A673 (cell line): Measurements from ENCODE around the gene TSPYL2. TPM values are rescaled to one million over a fixed set of nuclear protein-coding genes. Genes with fewer than 3 reads are reported as not detected.

Experiments
- BruUV-seq: library from RNA; stranded (reverse); fragments of 400-500 nt; replicated peaks from 2 replicates; lab custom pipeline; 2021; lab: Mats Ljungman, UMichigan
- CTCF ChIA-PET: fragments of 300-600 bp; sonication (Branson Sonifier 250); formaldehyde crosslinking; loops from one replicate; lab custom pipeline; 2022; ENCODE audit warnings: antibody characterized with exemption; lab: Charles Lee
- POLR2A ChIA-PET: fragments of 300-600 bp; sonication (Branson Sonifier 250); formaldehyde crosslinking; loops from one replicate; lab custom pipeline; 2022; ENCODE audit warnings: antibody characterized with exemption; ENCODE audit not compliant: low non-redundant PET; lab: Charles Lee
- DNase-seq: peaks from one replicate; pipeline ENCODE4 v3.0.0-alpha.2; 2015; ENCODE audit warnings: low spot score
- H3K27ac ChIP-seq: fragments of 200-600 bp; sonication (generic); 2 replicates; pipeline ENCODE4 v1.5.1; 2016; ENCODE audit warnings: mixed run types, low read depth, mild to moderate bottlenecking, mixed read lengths, antibody characterized with exemption, low read length; ENCODE audit not compliant: poor library complexity, severe bottlenecking
- H3K27me3 ChIP-seq: fragments of 200-600 bp; sonication (generic); replicated peaks from 2 replicates; pipeline ENCODE4 v1.6.1; 2017; ENCODE audit warnings: mixed run types, low read depth, mild to moderate bottlenecking, mixed read lengths, antibody characterized with exemption, low read length; ENCODE audit not compliant: insufficient read depth, poor library complexity
- H3K36me3 ChIP-seq: fragments of 200-600 bp; sonication (generic); 2 replicates; pipeline ENCODE4 v1.6.1; 2016; ENCODE audit warnings: mixed run types, mild to moderate bottlenecking, mixed read lengths, antibody characterized with exemption, low read length; ENCODE audit not compliant: insufficient read depth, poor library complexity, severe bottlenecking
- H3K4me1 ChIP-seq: fragments of 200-600 bp; sonication (generic); 2 replicates; pipeline ENCODE4 v1.6.1; 2017; ENCODE audit warnings: mixed run types, mild to moderate bottlenecking, mixed read lengths, antibody characterized with exemption, low read length; ENCODE audit not compliant: insufficient read depth, poor library complexity, severe bottlenecking
- H3K4me3 ChIP-seq: fragments of 200-600 bp; sonication (generic); 2 replicates; pipeline ENCODE4 v1.5.1; 2016; ENCODE audit warnings: low read depth, mixed run types, mild to moderate bottlenecking, mixed read lengths, low read length; ENCODE audit not compliant: poor library complexity, severe bottlenecking
- H3K9me3 ChIP-seq: fragments of 200-600 bp; sonication (generic); 2 replicates; pipeline ENCODE4 v1.6.1; 2016; ENCODE audit warnings: mixed run types, low read depth, mild to moderate bottlenecking, mixed read lengths, antibody characterized with exemption, low read length; ENCODE audit not compliant: poor library complexity, severe bottlenecking
- CTCF ChIP-seq: fragments of 300-800, 200-600 bp; sonication (generic); conservative IDR thresholded peaks from 2 replicates; pipeline ENCODE4 v1.5.1; 2017; ENCODE audit warnings: low read depth, mild to moderate bottlenecking, antibody characterized with exemption, low read length, moderate library complexity, mixed read lengths
- EZH2 ChIP-seq: fragments of 200-600 bp; sonication (generic); IDR thresholded peaks from 2 replicates; pipeline ENCODE4 v1.6.1; 2017; ENCODE audit warnings: borderline replicate concordance, low read depth, mild to moderate bottlenecking, mixed read lengths, antibody characterized with exemption, low read length; ENCODE audit not compliant: poor library complexity, severe bottlenecking
- intact Hi-C: fragments of 100-400 bp; cut with micrococcal nuclease; formaldehyde crosslinking; loops from one replicate; pipeline ENCODE4 v1.10.0; 2022; ENCODE audit not compliant: unreplicated experiment
- total RNA-seq: library from RNA; stranded (reverse); gene quantifications from 2 replicates; pipeline ENCODE4 v1.2.3, GENCODE V29; 2021

The TSPYL2 gene
- total RNA-seq, 1 experiment from 2014 or later = 25.0 TPM

GRCh38 chrX:53049127-53049517, 33.0 kb upstream of the TSPYL2 start:
- Histone ChIP-seq H3K4me1 (no peaks in the 10 kb centered on the region), H3K27ac (no peak overlapping the region), H3K9me3 (no peaks in the 10 kb centered on the region), H3K36me3 (no peaks in the 10 kb centered on the region), H3K4me3 (peak overlapping the region; percentile 55), H3K27me3 (no peaks in the 10 kb centered on the region)
- POLR2A ChIA-PET = no interaction called here
- CTCF ChIA-PET = no interaction called here
- no peak for DNase-seq
- no peak for TF ChIP-seq EZH2
- no peak for TF ChIP-seq CTCF
- BruUV-seq = no TSS peak
- intact Hi-C loops = no loop called here

DNA sequence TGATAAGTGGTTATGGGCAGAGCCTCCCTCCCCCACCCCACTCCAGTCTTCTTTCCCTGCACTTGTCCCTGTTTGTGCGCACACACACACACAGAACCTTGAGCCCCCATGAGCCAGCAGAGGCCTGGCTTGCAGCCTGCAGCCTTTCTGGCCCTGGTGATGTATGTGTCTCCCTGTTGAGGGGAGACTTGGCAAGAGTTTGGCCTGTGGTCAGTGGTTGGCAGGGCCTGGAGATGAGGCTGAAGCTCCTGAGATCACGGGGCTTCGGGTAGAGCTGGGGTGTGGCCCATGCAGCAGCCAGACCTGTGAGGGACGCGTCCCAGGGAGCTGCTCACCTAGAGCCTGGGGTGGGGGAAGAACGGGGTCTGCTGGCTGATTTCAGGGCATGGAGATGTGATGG, 31.3 kb upstream of the TSPYL2 start:
- H3K27me3 ChIP-seq = no peaks in the 10 kb centered on the region
- intact Hi-C loops = no loop called here
- no peaks in the 10 kb centered on the region for H3K4me1 ChIP-seq
- no peaks in the 10 kb centered on the region for H3K9me3 ChIP-seq
- POLR2A ChIA-PET = interaction anchor here (0.5 kb wide), 1 partner anchor 42 kb away, joined by 3 read pairs; no protein-coding TSS in a partner anchor
- DNase-seq = no peak
- no TSS peak for BruUV-seq
- TF ChIP-seq EZH2 = no peak
- TF ChIP-seq CTCF = no peak
- H3K36me3 ChIP-seq = no peaks in the 10 kb centered on the region
- CTCF ChIA-PET = no interaction called here
- no peak overlapping the region for H3K27ac ChIP-seq
- H3K4me3 ChIP-seq = no peak overlapping the region

- no peak overlapping the region for H3K27ac ChIP-seq
- H3K9me3 ChIP-seq = no peaks in the 10 kb centered on the region
- no peak overlapping the region for H3K4me3 ChIP-seq
- CTCF ChIA-PET = no interaction called here
- no peaks in the 10 kb centered on the region for H3K4me1 ChIP-seq
- TF ChIP-seq EZH2 (no peak), CTCF (no peak)
- no peaks in the 10 kb centered on the region for H3K36me3 ChIP-seq
- no peak for DNase-seq
- H3K27me3 ChIP-seq = no peaks in the 10 kb centered on the region
- POLR2A ChIA-PET = no interaction called here
- BruUV-seq = no TSS peak
- intact Hi-C loops = no loop called here
These were observed 26.8 kb upstream of the TSPYL2 start for GRCh38 chrX:53055244-53055849.
